Measurements from ENCODE around the gene PLA2G4B. TPM values are rescaled to one million over a fixed set of nuclear protein-coding genes. Genes with fewer than 3 reads are reported as not detected.

PLA2G4B gene
- total RNA-seq, 1 donor from 2014 or later, result 13.1 TPM

GRCh38 chr15:41880156-41880877, 41.7 kb downstream of the PLA2G4B start:
- TF ChIP-seq, protein P1, sequence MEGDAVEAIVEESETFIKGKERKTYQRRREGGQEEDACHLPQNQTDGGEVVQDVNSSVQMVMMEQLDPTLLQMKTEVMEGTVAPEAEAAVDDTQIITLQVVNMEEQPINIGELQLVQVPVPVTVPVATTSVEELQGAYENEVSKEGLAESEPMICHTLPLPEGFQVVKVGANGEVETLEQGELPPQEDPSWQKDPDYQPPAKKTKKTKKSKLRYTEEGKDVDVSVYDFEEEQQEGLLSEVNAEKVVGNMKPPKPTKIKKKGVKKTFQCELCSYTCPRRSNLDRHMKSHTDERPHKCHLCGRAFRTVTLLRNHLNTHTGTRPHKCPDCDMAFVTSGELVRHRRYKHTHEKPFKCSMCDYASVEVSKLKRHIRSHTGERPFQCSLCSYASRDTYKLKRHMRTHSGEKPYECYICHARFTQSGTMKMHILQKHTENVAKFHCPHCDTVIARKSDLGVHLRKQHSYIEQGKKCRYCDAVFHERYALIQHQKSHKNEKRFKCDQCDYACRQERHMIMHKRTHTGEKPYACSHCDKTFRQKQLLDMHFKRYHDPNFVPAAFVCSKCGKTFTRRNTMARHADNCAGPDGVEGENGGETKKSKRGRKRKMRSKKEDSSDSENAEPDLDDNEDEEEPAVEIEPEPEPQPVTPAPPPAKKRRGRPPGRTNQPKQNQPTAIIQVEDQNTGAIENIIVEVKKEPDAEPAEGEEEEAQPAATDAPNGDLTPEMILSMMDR (IDR thresholded peaks at IDR 0.05; ENCODE audit: unreplicated experiment), result no peak
- peaks cover 42% of the 10 kb centered on the region for H3K27me3 Mint-ChIP-seq
- DNase-seq (ENCODE audit: low spot score, unreplicated experiment), result no peak
- H3K36me3 Mint-ChIP-seq (ENCODE audit: insufficient read depth), result no peaks in the 10 kb centered on the region
- no peak overlapping the region for H3K27ac Mint-ChIP-seq
- peaks cover 4% of the 10 kb centered on the region for H3K4me1 Mint-ChIP-seq (ENCODE audit: low read depth)
- no peaks in the 10 kb centered on the region for H3K9me3 Mint-ChIP-seq (ENCODE audit: low read depth)
- H3K4me3 Mint-ChIP-seq (ENCODE audit: low read depth), result no peak overlapping the region

- Mint-ChIP-seq H3K36me3 (ENCODE audit: insufficient read depth) (no peaks in the 10 kb centered on the region), H3K9me3 (ENCODE audit: low read depth) (no peaks in the 10 kb centered on the region), H3K27me3 (peaks cover 41% of the 10 kb centered on the region), H3K4me3 (ENCODE audit: low read depth) (no peak overlapping the region), H3K27ac (no peak overlapping the region), H3K4me1 (ENCODE audit: low read depth) (peaks cover 4% of the 10 kb centered on the region)
- TF ChIP-seq, protein P1 (IDR thresholded peaks at IDR 0.05; ENCODE audit: unreplicated experiment), result no peak
- DNase-seq (ENCODE audit: low spot score, unreplicated experiment), result no peak
Measured at GRCh38 chr15:41881086-41881485, 42.4 kb downstream of the PLA2G4B start.

DNA sequence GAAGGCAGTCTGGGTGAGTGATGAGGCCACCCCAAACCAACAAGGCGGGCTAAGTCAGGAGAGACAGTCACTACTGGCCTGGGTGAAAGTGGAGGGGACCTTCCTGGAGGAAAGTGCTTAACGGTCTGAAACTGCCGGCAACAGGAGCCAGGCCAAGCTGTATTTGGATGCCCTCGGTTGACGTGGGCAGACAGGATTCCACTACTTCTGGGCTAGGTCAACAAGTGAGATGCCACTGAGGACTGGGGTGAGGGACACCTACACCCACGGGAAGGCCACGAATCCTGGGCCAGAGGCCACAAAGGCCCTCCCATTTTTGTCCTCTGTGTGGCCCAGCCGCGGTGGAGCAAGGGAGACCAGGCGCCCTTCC, 42.9 kb downstream of the PLA2G4B start:
- Mint-ChIP-seq H3K27ac (no peak overlapping the region), H3K4me1 (ENCODE audit: low read depth) (peaks cover 4% of the 10 kb centered on the region), H3K27me3 (peaks cover 41% of the 10 kb centered on the region), H3K36me3 (ENCODE audit: insufficient read depth) (no peaks in the 10 kb centered on the region), H3K4me3 (ENCODE audit: low read depth) (peak overlapping the region; percentile 14), H3K9me3 (ENCODE audit: low read depth) (no peaks in the 10 kb centered on the region)
- TF ChIP-seq, protein P1 (IDR thresholded peaks at IDR 0.05; ENCODE audit: unreplicated experiment), result no peak
- no peak for DNase-seq (ENCODE audit: low spot score, unreplicated experiment)

DNA sequence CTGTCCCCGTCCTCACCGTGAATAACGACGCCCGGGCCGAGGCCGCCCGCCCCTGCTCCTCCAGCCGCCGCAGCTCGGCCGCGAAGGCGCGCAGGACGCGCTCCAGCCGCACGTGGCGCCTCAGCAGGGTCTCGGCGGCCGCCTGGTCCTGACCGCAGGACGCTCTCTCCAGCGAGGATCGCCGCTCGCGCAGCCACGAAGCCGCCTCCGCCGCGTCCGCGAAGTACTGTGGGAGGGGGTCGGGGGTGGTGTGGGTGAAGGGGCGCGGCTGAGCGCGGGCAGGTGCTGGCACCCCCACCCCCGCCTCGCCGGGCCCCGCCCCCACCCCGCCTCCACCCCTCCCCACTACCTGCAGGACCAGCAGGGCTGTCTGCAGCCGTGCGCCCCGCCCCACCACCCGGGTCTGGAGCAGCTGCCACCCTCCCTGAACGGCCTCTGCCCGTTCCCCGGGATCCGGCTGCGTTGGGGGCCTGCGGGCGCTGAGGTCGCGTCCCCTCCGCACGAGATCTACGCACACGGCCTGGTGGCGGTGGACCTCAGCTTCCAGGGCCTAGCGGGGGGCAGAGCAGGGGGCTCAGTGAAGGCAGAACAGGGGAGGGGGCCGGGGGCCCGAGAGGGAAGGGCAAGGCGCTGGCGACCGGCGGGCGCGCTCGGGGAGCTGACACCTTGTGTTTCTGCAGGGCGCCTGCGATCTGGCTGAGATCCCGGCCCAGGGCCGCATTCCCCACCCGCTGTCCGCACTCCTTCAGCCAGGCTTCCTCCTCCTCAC, 43.5 kb downstream of the PLA2G4B start:
- H3K36me3 Mint-ChIP-seq (ENCODE audit: insufficient read depth), result no peaks in the 10 kb centered on the region
- peaks cover 4% of the 10 kb centered on the region for H3K4me1 Mint-ChIP-seq (ENCODE audit: low read depth)
- H3K4me3 Mint-ChIP-seq (ENCODE audit: low read depth), result peak overlapping the region; percentile 40
- H3K9me3 Mint-ChIP-seq (ENCODE audit: low read depth), result no peaks in the 10 kb centered on the region
- no peak overlapping the region for H3K27ac Mint-ChIP-seq
- peaks cover 41% of the 10 kb centered on the region for H3K27me3 Mint-ChIP-seq
- TF ChIP-seq, protein P1 (IDR thresholded peaks at IDR 0.05; ENCODE audit: unreplicated experiment), result peak; percentile 10
- DNase-seq (ENCODE audit: low spot score, unreplicated experiment), result no peak

DNA sequence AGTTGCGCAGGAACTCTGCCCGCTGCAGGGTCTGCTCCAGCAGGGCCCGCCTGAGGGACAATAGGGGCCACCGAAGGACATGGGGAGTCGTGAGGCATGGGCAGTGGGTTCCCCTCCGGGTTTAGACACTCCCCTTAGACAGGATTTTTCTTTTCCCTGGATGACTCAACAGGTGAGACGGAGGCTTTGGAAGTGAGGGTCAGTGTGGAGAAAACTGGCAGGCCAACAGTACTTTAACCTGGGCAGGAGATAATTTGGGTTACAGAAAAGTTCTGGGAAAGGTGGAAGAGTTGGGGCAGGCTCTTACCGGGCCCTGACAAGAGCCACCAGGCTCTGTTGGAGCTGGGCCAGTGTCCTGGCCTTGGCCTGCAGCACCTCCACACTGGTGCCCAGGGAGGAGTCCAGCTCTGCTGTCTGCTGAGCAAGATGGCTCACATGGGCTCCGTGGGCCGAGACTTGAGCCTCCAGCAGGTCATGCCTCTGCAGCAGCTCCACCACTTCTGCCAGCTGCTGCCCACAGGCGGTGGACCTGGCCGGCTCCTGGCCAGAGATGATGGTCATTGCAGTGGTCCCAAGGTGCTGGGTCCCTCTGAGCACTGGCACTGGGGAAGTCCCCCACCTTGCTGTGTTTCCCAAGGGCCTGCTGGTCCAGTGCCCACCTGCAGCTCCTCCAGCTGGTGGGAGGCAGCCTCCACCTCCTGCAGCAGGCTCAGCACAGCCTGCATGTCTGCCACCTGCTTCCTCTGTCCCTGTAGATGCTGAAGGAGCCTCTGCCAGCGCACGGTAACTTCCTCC, 44.2 kb downstream of the PLA2G4B start:
- H3K4me1 Mint-ChIP-seq (ENCODE audit: low read depth), result peaks cover 4% of the 10 kb centered on the region
- TF ChIP-seq, protein P1 (IDR thresholded peaks at IDR 0.05; ENCODE audit: unreplicated experiment), result no peak
- H3K27me3 Mint-ChIP-seq, result peaks cover 41% of the 10 kb centered on the region
- no peak overlapping the region for H3K27ac Mint-ChIP-seq
- H3K36me3 Mint-ChIP-seq (ENCODE audit: insufficient read depth), result no peaks in the 10 kb centered on the region
- H3K4me3 Mint-ChIP-seq (ENCODE audit: low read depth), result peak overlapping the region; percentile 40
- H3K9me3 Mint-ChIP-seq (ENCODE audit: low read depth), result no peaks in the 10 kb centered on the region
- DNase-seq (ENCODE audit: low spot score, unreplicated experiment), result no peak
